Muscle of leg (tissue), 11 donors: ENCODE measurements around the gene USP36. TPM values are rescaled to one million over a fixed set of nuclear protein-coding genes. Genes with fewer than 3 reads are reported as not detected.

Experiments used
- DNase-seq: peaks from one replicate; pipeline ENCODE4 v3.0.0; 2013
- H3K27ac ChIP-seq: one replicate; pipeline ENCODE4 v1.5.1; 2013; ENCODE audit warnings: mild to moderate bottlenecking, low read length, control low read depth
- H3K27me3 ChIP-seq: one replicate; pipeline ENCODE4 v1.6.1; 2013; ENCODE audit warnings: low read length; ENCODE audit not compliant: control insufficient read depth, insufficient read depth
- H3K36me3 ChIP-seq: one replicate; pipeline ENCODE4 v1.6.1; 2013; ENCODE audit warnings: low read length; ENCODE audit not compliant: control insufficient read depth, insufficient read depth
- H3K4me1 ChIP-seq: one replicate; pipeline ENCODE4 v1.6.1; 2013; ENCODE audit warnings: low read length; ENCODE audit not compliant: control insufficient read depth, insufficient read depth
- H3K4me3 ChIP-seq: one replicate; pipeline ENCODE4 v1.5.1; 2013; ENCODE audit warnings: low read length, control low read depth
- H3K9me3 ChIP-seq: replicated peaks from 2 replicates; pipeline ENCODE4 v1.6.1; 2013; ENCODE audit warnings: low read depth, low read length; ENCODE audit not compliant: control insufficient read depth
- WGBS: methylation state at CpG from one replicate; pipeline ENCODE4 v1.1.5; 2013; ENCODE audit warnings: missing lambda C conversion rate; ENCODE audit not compliant: insufficient coverage; 5-methylcytosine and 5-hydroxymethylcytosine counted together
- polyA plus RNA-seq, 8 donors: library from polyadenylated mRNA; unstranded; fragments of 120-200 nt; gene quantifications; one replicate each; pipeline versions ENCODE4 v1.2.1 to v1.2.3, GENCODE V29; 2013; ENCODE audit warnings: inconsistent platforms in 1 of 8, low replicate concordance in 1 of 8; ENCODE audit not compliant: insufficient read length in 8 of 8, insufficient read depth in 1 of 8
- total RNA-seq: library from RNA; stranded (reverse); fragments of 120-200 nt; gene quantifications from one replicate; pipeline ENCODE4 v1.2.4, GENCODE V29; 2013

USP36 gene
- total and polyA plus RNA-seq, 9 donors, result 17.8 to 36.8 (median 29.8) TPM

GRCh38 chr17:78804777-78805176 lies 35.8 kb downstream of the USP36 start:
- Histone ChIP-seq H3K4me3 (no peak overlapping the region), H3K36me3 (peaks cover 70% of the 10 kb centered on the region), H3K27me3 (no peaks in the 10 kb centered on the region), H3K27ac (peak overlapping the region; percentile 11), H3K4me1 (peaks cover 3% of the 10 kb centered on the region), H3K9me3 (no peaks in the 10 kb centered on the region)
- DNase-seq, result peak; percentile 64
- WGBS, result 47% methylated on average over 9 of the region's 11 CpGs

- Histone ChIP-seq H3K4me1 (peaks cover 3% of the 10 kb centered on the region), H3K9me3 (no peaks in the 10 kb centered on the region), H3K27ac (no peak overlapping the region), H3K4me3 (no peak overlapping the region), H3K27me3 (no peaks in the 10 kb centered on the region), H3K36me3 (peaks cover 75% of the 10 kb centered on the region)
- peak; percentile 53 for DNase-seq
- WGBS, result 85% methylated on average over 12 of the region's 21 CpGs
These were observed 37.3 kb downstream of the USP36 start for GRCh38 chr17:78803186-78803845.

GRCh38 chr17:78802459-78802858 lies 38.2 kb downstream of the USP36 start:
- peaks cover 77% of the 10 kb centered on the region for H3K36me3 ChIP-seq
- H3K27me3 ChIP-seq, result no peaks in the 10 kb centered on the region
- WGBS, result 94% methylated on average over 12 of the region's 14 CpGs
- H3K4me3 ChIP-seq, result no peak overlapping the region
- H3K4me1 ChIP-seq, result peaks cover 8% of the 10 kb centered on the region
- no peak for DNase-seq
- H3K27ac ChIP-seq, result no peak overlapping the region
- no peaks in the 10 kb centered on the region for H3K9me3 ChIP-seq

- Histone ChIP-seq H3K27ac (no peak overlapping the region), H3K4me3 (no peak overlapping the region), H3K9me3 (no peaks in the 10 kb centered on the region), H3K4me1 (peaks cover 12% of the 10 kb centered on the region), H3K27me3 (no peaks in the 10 kb centered on the region), H3K36me3 (peaks cover 77% of the 10 kb centered on the region)
- DNase-seq, result no peak
- WGBS, result 92% methylated on average over 29 of the region's 30 CpGs
These were observed 38.6 kb downstream of the USP36 start for GRCh38 chr17:78802008-78802407.

GRCh38 chr17:78800132-78800931 lies 40.3 kb downstream of the USP36 start:
- H3K4me3 ChIP-seq, result no peak overlapping the region
- no peak for DNase-seq
- H3K36me3 ChIP-seq, result peaks cover 78% of the 10 kb centered on the region
- 85% methylated on average over 14 of the region's 18 CpGs for WGBS
- peaks cover 12% of the 10 kb centered on the region for H3K4me1 ChIP-seq
- no peaks in the 10 kb centered on the region for H3K27me3 ChIP-seq
- H3K27ac ChIP-seq, result no peak overlapping the region
- H3K9me3 ChIP-seq, result no peaks in the 10 kb centered on the region

GRCh38 chr17:78798695-78799559 lies 41.7 kb downstream of the USP36 start:
- Histone ChIP-seq H3K36me3 (peaks cover 85% of the 10 kb centered on the region), H3K27ac (no peak overlapping the region), H3K27me3 (no peaks in the 10 kb centered on the region), H3K9me3 (no peaks in the 10 kb centered on the region), H3K4me1 (peaks cover 15% of the 10 kb centered on the region), H3K4me3 (no peak overlapping the region)
- 90% methylated on average over 24 of the region's 33 CpGs for WGBS
- no peak for DNase-seq

- Histone ChIP-seq H3K27me3 (no peaks in the 10 kb centered on the region), H3K27ac (no peak overlapping the region)
- 87% methylated on average over 26 of the region's 28 CpGs for WGBS
These were observed 42.7 kb downstream of the USP36 start for GRCh38 chr17:78797691-78798585.

GRCh38 chr17:78797213-78797612 lies 43.4 kb downstream of the USP36 start:
- no peaks in the 10 kb centered on the region for H3K27me3 ChIP-seq
- no peaks in the 10 kb centered on the region for H3K9me3 ChIP-seq
- WGBS, result 89% methylated on average over 10 of the region's 11 CpGs
- peaks cover 80% of the 10 kb centered on the region for H3K36me3 ChIP-seq
- H3K4me1 ChIP-seq, result peaks cover 14% of the 10 kb centered on the region
- H3K4me3 ChIP-seq, result no peak overlapping the region
- no peak for DNase-seq
- H3K27ac ChIP-seq, result no peak overlapping the region

More at GRCh38 chr17:78797691-78798585, 42.7 kb downstream of the USP36 start:
- no peak for DNase-seq
- Histone ChIP-seq H3K9me3 (no peaks in the 10 kb centered on the region), H3K4me1 (peaks cover 12% of the 10 kb centered on the region), H3K36me3 (peaks cover 85% of the 10 kb centered on the region), H3K4me3 (no peak overlapping the region)

GRCh38 chr17:78796517-78796900 lies 44.1 kb downstream of the USP36 start:
- no peak for DNase-seq
- no peak overlapping the region for H3K27ac ChIP-seq
- H3K27me3 ChIP-seq, result no peaks in the 10 kb centered on the region
- H3K4me1 ChIP-seq, result peaks cover 21% of the 10 kb centered on the region
- 83% methylated on average over 7 of the region's 11 CpGs for WGBS
- no peak overlapping the region for H3K4me3 ChIP-seq
- H3K36me3 ChIP-seq, result peaks cover 76% of the 10 kb centered on the region
- no peaks in the 10 kb centered on the region for H3K9me3 ChIP-seq
